ENCODE results near the gene BEST4. TPM values are rescaled to one million over a fixed set of nuclear protein-coding genes. Genes with fewer than 3 reads are reported as not detected.
"Not testable (repeated sequence)": the region's sequence is repeated elsewhere in the genome, so short reads cannot be mapped to it uniquely, and the experiment has no call there.

BEST4 gene
- total RNA-seq, 1 donor from 2014 or later = not detected

GRCh38 chr1:44777547-44777946 is 10.4 kb downstream of the BEST4 start:
- ATAC-seq = no peak

DNA sequence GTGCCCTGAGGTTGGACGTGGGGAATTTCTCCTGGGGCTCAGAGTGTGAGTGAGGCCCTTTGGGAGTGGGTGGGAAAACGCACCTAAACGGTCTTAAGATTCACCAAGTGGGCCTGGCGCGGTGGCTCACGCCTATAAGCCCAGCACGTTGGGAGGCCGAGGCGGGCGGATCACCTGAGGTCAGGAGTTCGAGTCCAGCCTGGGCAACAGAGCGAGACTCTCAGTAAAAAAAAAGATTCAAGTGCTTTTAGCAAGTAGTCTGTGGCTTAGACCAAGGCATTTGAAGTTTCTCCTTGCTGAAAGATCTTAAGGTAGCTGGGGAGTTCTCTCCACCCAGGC is 11.3 kb downstream of the BEST4 start:
- no peak for ATAC-seq

GRCh38 chr1:44775930-44776729 is 11.8 kb downstream of the BEST4 start:
- ATAC-seq = peak; percentile 68

DNA sequence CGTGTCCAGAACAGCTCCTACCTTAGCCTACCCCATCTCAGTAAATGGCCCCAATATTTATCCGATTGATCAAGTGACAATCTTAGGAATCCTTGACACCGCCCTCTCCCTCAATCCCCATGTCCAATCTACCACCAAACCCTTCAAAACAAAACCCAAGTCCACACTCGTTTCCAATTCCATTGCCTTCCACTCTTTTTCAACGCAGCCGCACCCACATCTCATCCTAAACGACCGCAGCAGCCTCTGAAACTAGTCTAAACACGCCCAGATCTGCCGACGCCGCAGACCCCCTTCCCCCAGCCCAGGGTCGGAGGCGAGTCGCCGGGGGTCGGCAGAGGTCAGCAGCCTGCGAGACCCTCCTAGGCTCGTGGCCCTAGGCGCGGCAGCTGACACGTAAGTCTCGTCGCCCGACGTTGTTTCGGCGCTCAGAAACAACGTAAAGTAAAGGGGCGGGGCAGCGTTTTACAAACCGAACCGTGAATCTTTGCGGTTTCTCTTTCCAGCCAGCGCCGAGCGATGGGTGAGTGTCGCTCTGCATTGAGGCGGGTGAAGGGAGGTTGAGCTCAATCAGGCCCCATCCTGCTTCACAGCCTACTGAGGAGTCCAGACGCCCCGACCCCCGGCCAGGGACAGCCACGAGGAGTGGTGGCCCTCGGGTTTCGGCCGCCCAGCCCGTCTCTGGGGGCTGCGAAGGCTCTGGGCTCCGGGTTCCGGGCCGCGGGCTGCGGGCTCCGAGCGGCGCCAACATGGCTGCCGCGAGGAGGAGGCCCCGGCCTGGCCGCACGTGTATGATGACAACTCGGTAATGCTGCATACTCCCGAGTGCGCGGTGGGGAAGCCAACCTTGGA is 12.7 kb downstream of the BEST4 start, which contains the start of gene RPS8:
Gene RPS8 (plus strand): TSS at position 463 of the 852 bp plus-strand sequence. CDS start 57 bp downstream, at position 520.
- ATAC-seq = peak; percentile 85

DNA sequence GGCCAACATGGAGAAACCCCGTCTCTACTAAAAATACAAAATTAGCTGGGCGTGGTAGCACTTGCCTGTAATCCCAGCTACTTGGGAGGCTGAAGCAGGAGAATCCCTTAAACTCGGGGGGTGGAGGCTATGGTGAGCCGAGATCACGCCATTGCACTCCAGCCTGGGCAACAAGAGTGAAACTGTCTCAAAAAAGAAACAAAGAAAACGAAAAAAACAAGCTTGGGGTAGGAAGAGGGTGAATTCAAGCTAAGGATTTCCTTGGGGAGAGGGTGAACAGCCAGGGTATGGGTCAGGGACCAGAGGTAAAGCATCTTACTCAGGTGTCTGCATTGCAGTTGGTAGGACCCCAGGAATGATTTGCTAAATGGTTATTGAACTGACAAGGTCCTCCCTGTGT is 21.5 kb downstream of the BEST4 start:
- ATAC-seq = not testable (repeated sequence)

DNA sequence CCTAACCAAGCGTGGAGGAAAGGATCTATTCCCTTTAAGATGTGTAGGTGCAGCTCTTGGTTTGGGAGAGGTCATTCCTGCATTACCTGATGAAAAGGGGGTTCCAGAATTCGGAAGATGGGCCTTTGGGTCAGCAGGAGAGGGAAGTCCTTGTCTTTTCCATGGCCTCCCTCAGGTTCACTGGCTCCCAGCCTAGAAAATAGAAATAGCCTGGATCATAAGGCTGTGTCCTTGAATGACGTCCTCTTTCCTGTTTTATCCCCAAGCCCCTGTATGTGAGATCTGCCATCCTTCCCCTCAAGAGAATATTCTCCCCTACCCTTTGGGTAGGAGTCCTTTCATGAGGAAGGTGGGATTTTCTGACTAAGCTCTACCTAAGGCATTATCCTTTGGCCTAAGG is 27.1 kb downstream of the BEST4 start:
- no peak for ATAC-seq

GRCh38 chr1:44759077-44759476 is 28.9 kb downstream of the BEST4 start:
- ATAC-seq = peak; percentile 22

GRCh38 chr1:44757420-44757819 is 30.6 kb downstream of the BEST4 start:
- ATAC-seq = no peak

DNA sequence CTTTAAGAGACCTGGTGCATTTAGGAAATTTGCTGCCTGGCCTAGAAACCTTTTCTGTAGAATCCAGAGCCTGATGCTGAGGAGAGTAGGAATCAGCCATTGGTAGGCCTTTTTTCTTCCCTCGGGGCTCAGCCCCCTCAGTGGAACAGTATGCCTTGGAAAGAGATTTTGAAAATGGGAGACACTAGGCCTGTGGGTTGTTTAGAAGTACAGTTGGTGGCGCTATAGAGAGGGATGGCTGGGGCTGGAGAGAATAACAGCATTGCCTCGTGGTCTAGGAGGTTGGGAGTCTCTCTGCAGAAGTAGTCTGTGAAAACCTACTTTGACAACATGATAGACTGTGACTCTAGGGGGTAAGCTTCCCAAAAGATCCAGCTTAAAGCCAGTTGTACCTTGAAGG is 40.1 kb downstream of the BEST4 start:
- ATAC-seq = no peak

DNA sequence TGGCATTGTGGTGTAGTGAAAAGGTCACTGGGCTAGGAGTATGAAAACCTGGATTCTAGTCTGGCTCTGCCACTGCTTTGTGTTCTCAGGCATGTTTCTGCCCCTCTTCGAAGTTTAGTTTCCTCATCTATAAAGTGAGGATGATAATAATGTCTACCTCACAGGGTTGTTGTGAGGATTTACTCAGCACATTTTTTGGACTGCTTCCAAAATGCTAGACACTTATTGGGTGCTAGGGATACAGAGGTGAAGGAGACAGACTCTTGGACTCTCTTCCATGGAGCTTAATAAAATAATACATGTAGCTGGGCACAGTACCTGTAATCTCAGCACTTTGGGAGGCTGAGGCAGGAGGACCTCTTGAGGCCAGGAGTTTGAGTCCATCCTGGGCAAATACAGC is 44.8 kb downstream of the BEST4 start:
- ATAC-seq = no peak

- peak; percentile 4 for ATAC-seq
Observed at GRCh38 chr1:44740179-44740617, 47.8 kb downstream of the BEST4 start.

- peak; percentile 99 for ATAC-seq
Observed at GRCh38 chr1:44739307-44740178, 48.4 kb downstream of the BEST4 start, which contains the start of gene KIF2C. Gene KIF2C, plus strand, starts transcription at chr1:44739837. Its CDS starts 96 bp downstream, at chr1:44739933.

DNA sequence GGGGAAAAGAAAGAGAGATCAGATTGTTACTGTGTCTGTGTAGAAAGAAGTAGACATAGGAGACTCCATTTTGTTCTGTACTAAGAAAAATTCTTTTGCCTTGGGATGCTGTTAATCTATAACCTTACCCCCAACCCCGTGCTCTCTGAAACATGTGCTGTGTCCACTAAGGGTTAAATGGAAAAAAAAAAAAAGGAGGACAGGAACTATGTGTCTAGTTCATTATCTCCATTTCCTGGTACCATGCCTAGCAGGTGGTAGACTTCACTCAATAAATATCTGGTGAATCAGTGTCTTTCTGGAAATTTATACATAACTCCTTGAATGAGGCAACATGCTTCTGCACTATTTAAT is 49.0 kb downstream of the BEST4 start:
- not testable (repeated sequence) for ATAC-seq

GRCh38 chr1:44735992-44736391 is 52.0 kb downstream of the BEST4 start:
- no peak for ATAC-seq

DNA sequence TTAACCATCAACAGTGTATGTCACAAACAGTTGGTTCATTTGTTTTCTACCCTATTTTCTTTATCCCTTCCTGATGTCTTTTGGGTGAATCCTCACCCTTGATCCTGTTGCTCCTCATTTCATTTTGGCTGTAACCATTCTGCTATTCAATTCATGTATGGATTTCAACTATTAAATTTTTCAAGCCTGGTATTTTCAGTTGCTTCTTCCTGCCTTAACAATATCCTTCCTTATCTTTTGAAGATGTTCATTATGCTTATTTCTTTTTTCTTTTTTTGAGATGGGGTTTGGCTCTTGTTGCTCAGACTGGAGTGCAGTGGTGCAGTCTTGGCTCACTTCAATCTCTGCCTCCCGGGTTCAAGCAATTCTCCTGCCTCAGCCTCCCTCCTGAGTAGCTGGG is 54.2 kb downstream of the BEST4 start:
- no peak for ATAC-seq

Other genes starting within 250 kb of the BEST4 start
- 4.4 TPM for gene TMEM53, start 113.7 kb downstream of the BEST4 start, total RNA-seq
- gene ARMH1, start 113.5 kb downstream of the BEST4 start, total RNA-seq = not detected
- not detected for gene RNU5D-1, start 57.0 kb downstream of the BEST4 start, total RNA-seq
- gene KIF2C, start 48.3 kb downstream of the BEST4 start, total RNA-seq = 15.2 TPM
- 2,198 TPM for gene RPS8, start 12.6 kb downstream of the BEST4 start, total RNA-seq
- gene PLK3, start 12.2 kb upstream of the BEST4 start, total RNA-seq = 20.7 TPM
- gene DYNLT4, start 19.2 kb upstream of the BEST4 start, total RNA-seq = not detected
- gene BTBD19, start 20.4 kb upstream of the BEST4 start, total RNA-seq = 2.4 TPM
- 0.40 TPM for gene PTCH2, start 55.1 kb upstream of the BEST4 start, total RNA-seq
- 22.0 TPM for gene EIF2B3, start 198.4 kb upstream of the BEST4 start, total RNA-seq
- 22.6 TPM for gene HECTD3, start 223.2 kb upstream of the BEST4 start, total RNA-seq
- 47.5 TPM for gene UROD, start 224.1 kb upstream of the BEST4 start, total RNA-seq

Data from esophagus mucosa (tissue), 1 donor.